Dermis lymphatic vessel endothelial cell (primary cell): Measurements from ENCODE around the gene CXorf58. TPM values are rescaled to one million over a fixed set of nuclear protein-coding genes. Genes with fewer than 3 reads are reported as not detected.

Experiments
- total RNA-seq: library from RNA; depleted of rRNA; stranded (reverse); fragments of >200 nt; gene quantifications from 2 replicates; pipeline ENCODE4 v1.2.1, GENCODE V29; 2014

Gene CXorf58
- under 0.01 TPM in 1 of 2 replicates, not detected in the other for total RNA-seq

GRCh38 chrX:23907498-23908218 lies at the start of gene CXorf58, which contains the start of gene APOO:
Gene CXorf58 (plus strand): TSS chrX:23908006. CDS start chrX:23910303, 2,297 bp downstream.
Gene APOO (minus strand): TSS chrX:23907938. CDS start chrX:23907702, 236 bp downstream.

Other genes starting within 250 kb of the CXorf58 start
- gene PRDX4, start 240.5 kb upstream of the CXorf58 start, total RNA-seq = 145 and 168 TPM in 2 replicates
- 84.7 and 93.3 TPM in 2 replicates for gene ACOT9, start 164.7 kb upstream of the CXorf58 start, total RNA-seq
- gene SAT1, start 124.8 kb upstream of the CXorf58 start, total RNA-seq = 208 and 366 TPM in 2 replicates
- gene APOO, start 68 bp upstream of the CXorf58 start, total RNA-seq = 4.1 and 5.2 TPM in 2 replicates
- gene KLHL15, start 119.2 kb downstream of the CXorf58 start, total RNA-seq = 9.5 and 11.5 TPM in 2 replicates
- gene EIF2S3, start 146.9 kb downstream of the CXorf58 start, total RNA-seq = 256 and 398 TPM in 2 replicates
- gene ZFX, start 241.7 kb downstream of the CXorf58 start, total RNA-seq = 46.8 and 74.9 TPM in 2 replicates